Neural progenitor cell (in vitro differentiated cells): ENCODE data around the gene FCAMR. TPM values are rescaled to one million over a fixed set of nuclear protein-coding genes. Genes with fewer than 3 reads are reported as not detected.

Source experiments
- DNase-seq: peaks from one replicate; pipeline ENCODE4 v3.0.0-alpha.2; 2016; ENCODE audit warnings: low spot score
- H2AFZ ChIP-seq: fragments of 200-600 bp; sonication (generic); replicated peaks from 2 replicates; pipeline ENCODE4 v1.6.1; 2016; ENCODE audit warnings: antibody characterized with exemption
- H3F3A ChIP-seq: fragments of 200-600 bp; sonication (generic); 2 replicates; pipeline ENCODE4 v1.6.1; 2016; ENCODE audit warnings: antibody characterized with exemption, low read depth
- H3K27ac ChIP-seq: fragments of 200-600 bp; sonication (generic); 2 replicates; pipeline ENCODE4 v1.5.1; 2016; ENCODE audit warnings: mild to moderate bottlenecking
- H3K27me3 ChIP-seq: fragments of 200-600 bp; sonication (generic); 2 replicates; pipeline ENCODE4 v1.6.1; 2016; ENCODE audit warnings: mild to moderate bottlenecking, moderate library complexity
- H3K36me3 ChIP-seq: fragments of 200-600 bp; sonication (generic); 2 replicates; pipeline ENCODE4 v1.5.1; 2016
- H3K4me1 ChIP-seq: fragments of 200-600 bp; sonication (generic); 2 replicates; pipeline ENCODE4 v1.6.1; 2016; ENCODE audit warnings: mixed run types
- H3K4me2 ChIP-seq: fragments of 200-600 bp; sonication (generic); 2 replicates; pipeline ENCODE4 v1.6.1; 2016
- H3K4me3 ChIP-seq: fragments of 200-600 bp; sonication (generic); 2 replicates; pipeline ENCODE4 v1.5.1; 2016
- H3K79me2 ChIP-seq: fragments of 200-600 bp; sonication (generic); 2 replicates; pipeline ENCODE4 v1.6.1; 2016; ENCODE audit warnings: low read depth
- H3K9ac ChIP-seq: fragments of 200-600 bp; sonication (generic); 2 replicates; pipeline ENCODE4 v1.6.1; 2016
- H3K9me3 ChIP-seq: fragments of 200-600 bp; sonication (generic); 2 replicates; pipeline ENCODE4 v1.5.1; 2016; ENCODE audit warnings: low read depth
- H4K20me1 ChIP-seq: fragments of 200-600 bp; sonication (generic); 2 replicates; pipeline ENCODE4 v1.6.1; 2016; ENCODE audit warnings: low read depth
- H3K27ac Mint-ChIP-seq: 3 replicates; pipeline ENCODE4 v1.8.0; 2021; ENCODE audit warnings: mixed read lengths
- H3K27me3 Mint-ChIP-seq: 2 replicates; pipeline ENCODE4 v1.8.0; 2022; ENCODE audit warnings: low read depth, mild to moderate bottlenecking, inconsistent platforms, moderate library complexity, mixed read lengths; ENCODE audit not compliant: insufficient read depth
- H3K36me3 Mint-ChIP-seq: 3 replicates; pipeline ENCODE4 v1.8.0; 2021; ENCODE audit warnings: mixed read lengths
- H3K4me1 Mint-ChIP-seq: 3 replicates; pipeline ENCODE4 v1.8.0; 2021; ENCODE audit warnings: mixed read lengths
- H3K4me3 Mint-ChIP-seq: 3 replicates; pipeline ENCODE4 v1.8.0; 2021; ENCODE audit warnings: mild to moderate bottlenecking, moderate library complexity, mixed read lengths
- H3K9me3 Mint-ChIP-seq: 3 replicates; pipeline ENCODE4 v1.8.0; 2020; ENCODE audit warnings: mixed read lengths
- EZH2 ChIP-seq: fragments of 200-600 bp; sonication (generic); IDR thresholded peaks from 2 replicates; pipeline ENCODE4 v1.6.1; 2017; ENCODE audit warnings: antibody characterized with exemption, mild to moderate bottlenecking, moderate library complexity
- EZH2phosphoT487 ChIP-seq: fragments of 200-600 bp; sonication (generic); IDR thresholded peaks from 2 replicates; pipeline ENCODE4 v1.6.1; 2017; ENCODE audit warnings: antibody characterized with exemption
- total RNA-seq: library from RNA; depleted of rRNA; stranded (reverse); fragments of >200 nt; gene quantifications from 2 replicates; pipeline ENCODE4 v1.2.3, GENCODE V29; 2015; ENCODE audit warnings: low replicate concordance
- TF ChIP-seq, protein P1 (sequence below): fragments of 200-600 bp; sonication (generic); IDR thresholded peaks from 2 replicates; pipeline ENCODE4 v1.5.1; 2017; ENCODE audit warnings: antibody characterized with exemption, mild to moderate bottlenecking

The FCAMR gene
- total RNA-seq, 1 donor from 2014 or later = not detected

DNA sequence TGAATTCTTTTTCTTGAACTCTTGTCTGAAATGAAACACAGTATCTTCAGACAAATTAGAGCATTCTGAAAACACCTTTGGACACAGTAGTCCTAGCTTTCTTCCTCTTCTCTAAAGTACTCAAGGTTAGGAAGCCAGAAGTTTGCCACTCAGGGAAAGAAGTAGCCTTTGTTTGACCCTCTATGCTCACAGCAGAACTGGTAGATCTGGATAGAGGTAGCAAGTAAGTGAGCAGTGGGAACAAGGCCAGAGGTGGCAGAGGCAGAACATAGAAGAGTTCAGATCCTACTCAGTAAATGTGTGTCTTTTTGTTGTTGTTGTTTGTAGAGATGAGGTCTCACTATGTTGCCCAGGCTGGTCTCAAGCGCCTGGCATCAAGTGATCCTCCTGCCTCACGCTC is 16.6 kb downstream of the FCAMR start:
- Mint-ChIP-seq H3K4me3 (no peak overlapping the region), H3K27ac (no peak overlapping the region), H3K9me3 (no peaks in the 10 kb centered on the region), H3K4me1 (peaks cover 12% of the 10 kb centered on the region), H3K27me3 (peaks cover 13% of the 10 kb centered on the region), H3K36me3 (no peaks in the 10 kb centered on the region)
- Histone ChIP-seq H3K4me3 (no peak overlapping the region), H3K4me2 (no peak overlapping the region), H3F3A (no peaks in the 10 kb centered on the region), H3K27me3 (no peaks in the 10 kb centered on the region), H3K9ac (no peak overlapping the region), H2AFZ (no peak overlapping the region), H3K79me2 (no peaks in the 10 kb centered on the region), H3K36me3 (no peaks in the 10 kb centered on the region), H3K27ac (no peak overlapping the region), H3K4me1 (peaks cover 9% of the 10 kb centered on the region), H4K20me1 (no peaks in the 10 kb centered on the region), H3K9me3 (no peaks in the 10 kb centered on the region)
- TF ChIP-seq, protein P1, sequence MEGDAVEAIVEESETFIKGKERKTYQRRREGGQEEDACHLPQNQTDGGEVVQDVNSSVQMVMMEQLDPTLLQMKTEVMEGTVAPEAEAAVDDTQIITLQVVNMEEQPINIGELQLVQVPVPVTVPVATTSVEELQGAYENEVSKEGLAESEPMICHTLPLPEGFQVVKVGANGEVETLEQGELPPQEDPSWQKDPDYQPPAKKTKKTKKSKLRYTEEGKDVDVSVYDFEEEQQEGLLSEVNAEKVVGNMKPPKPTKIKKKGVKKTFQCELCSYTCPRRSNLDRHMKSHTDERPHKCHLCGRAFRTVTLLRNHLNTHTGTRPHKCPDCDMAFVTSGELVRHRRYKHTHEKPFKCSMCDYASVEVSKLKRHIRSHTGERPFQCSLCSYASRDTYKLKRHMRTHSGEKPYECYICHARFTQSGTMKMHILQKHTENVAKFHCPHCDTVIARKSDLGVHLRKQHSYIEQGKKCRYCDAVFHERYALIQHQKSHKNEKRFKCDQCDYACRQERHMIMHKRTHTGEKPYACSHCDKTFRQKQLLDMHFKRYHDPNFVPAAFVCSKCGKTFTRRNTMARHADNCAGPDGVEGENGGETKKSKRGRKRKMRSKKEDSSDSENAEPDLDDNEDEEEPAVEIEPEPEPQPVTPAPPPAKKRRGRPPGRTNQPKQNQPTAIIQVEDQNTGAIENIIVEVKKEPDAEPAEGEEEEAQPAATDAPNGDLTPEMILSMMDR = no peak
- TF ChIP-seq EZH2 (no peak), EZH2phosphoT487 (no peak)
- DNase-seq = no peak

DNA sequence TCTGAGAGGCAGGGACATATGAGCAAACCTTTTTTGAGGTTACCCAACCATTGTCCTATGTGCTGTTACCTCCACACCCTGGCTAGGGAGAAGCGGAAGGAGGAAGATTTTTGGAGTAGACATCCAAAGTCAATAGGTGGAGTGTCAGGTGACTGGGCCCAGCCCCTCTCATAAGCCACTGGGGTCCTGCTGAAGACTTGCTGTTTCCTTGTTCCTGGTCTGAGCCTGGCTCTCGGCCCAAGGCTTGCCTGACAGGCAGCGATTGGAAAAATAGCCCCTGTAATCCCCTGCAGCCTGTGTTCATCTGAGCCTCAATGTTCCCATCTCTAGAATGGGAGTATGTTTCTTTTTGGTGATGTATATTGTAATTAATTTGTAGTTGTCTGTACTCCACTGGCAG is 17.1 kb downstream of the FCAMR start:
- Histone ChIP-seq H3K27me3 (no peaks in the 10 kb centered on the region), H3K4me1 (peaks cover 9% of the 10 kb centered on the region), H3K9me3 (no peaks in the 10 kb centered on the region), H2AFZ (no peak overlapping the region), H3K79me2 (no peaks in the 10 kb centered on the region), H3K4me3 (no peak overlapping the region), H3K36me3 (no peaks in the 10 kb centered on the region), H3K9ac (no peak overlapping the region), H4K20me1 (no peaks in the 10 kb centered on the region), H3K4me2 (no peak overlapping the region), H3F3A (no peaks in the 10 kb centered on the region), H3K27ac (no peak overlapping the region)
- Mint-ChIP-seq H3K36me3 (no peaks in the 10 kb centered on the region), H3K27ac (no peak overlapping the region), H3K9me3 (no peaks in the 10 kb centered on the region), H3K27me3 (peaks cover 13% of the 10 kb centered on the region), H3K4me1 (peaks cover 12% of the 10 kb centered on the region), H3K4me3 (no peak overlapping the region)
- DNase-seq = no peak
- no peak for TF ChIP-seq EZH2
- TF ChIP-seq, protein P1 = no peak
- TF ChIP-seq EZH2phosphoT487 = no peak

DNA sequence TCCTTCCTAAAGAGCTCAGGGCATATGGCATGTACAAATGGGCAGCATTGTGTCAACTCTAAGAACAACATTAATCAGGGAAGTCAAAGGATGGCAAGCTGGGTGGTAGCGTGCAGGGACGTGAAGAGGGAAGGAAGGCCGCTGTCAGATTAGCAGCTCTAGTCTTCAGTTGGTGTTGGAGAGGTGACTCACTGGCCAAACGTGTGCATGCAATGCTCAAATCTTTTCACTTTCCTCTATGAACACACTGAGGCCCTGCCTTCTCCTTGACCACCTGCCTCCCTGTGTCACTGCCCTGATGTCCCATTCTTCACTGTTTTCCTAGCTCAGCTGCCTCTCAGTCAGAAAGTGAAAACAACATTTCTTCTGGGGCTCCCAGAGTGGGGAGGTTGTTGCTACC is 18.1 kb downstream of the FCAMR start:
- Histone ChIP-seq H3F3A (no peaks in the 10 kb centered on the region), H4K20me1 (no peaks in the 10 kb centered on the region), H3K27me3 (no peaks in the 10 kb centered on the region), H3K4me2 (no peak overlapping the region), H3K9ac (no peak overlapping the region), H3K79me2 (no peaks in the 10 kb centered on the region), H3K4me3 (no peak overlapping the region), H3K27ac (no peak overlapping the region), H3K36me3 (no peaks in the 10 kb centered on the region), H3K4me1 (peaks cover 9% of the 10 kb centered on the region), H3K9me3 (no peaks in the 10 kb centered on the region), H2AFZ (no peak overlapping the region)
- no peak for TF ChIP-seq EZH2
- TF ChIP-seq, protein P1 = no peak
- Mint-ChIP-seq H3K27me3 (peaks cover 10% of the 10 kb centered on the region), H3K4me3 (no peak overlapping the region), H3K4me1 (peaks cover 12% of the 10 kb centered on the region), H3K36me3 (no peaks in the 10 kb centered on the region), H3K9me3 (no peaks in the 10 kb centered on the region), H3K27ac (no peak overlapping the region)
- no peak for DNase-seq
